Left renal cortex interstitium (tissue), 4 donors: ENCODE data around the gene PACRG. TPM values are rescaled to one million over a fixed set of nuclear protein-coding genes. Genes with fewer than 3 reads are reported as not detected.

ENCODE experiments used
- DNase-seq, 4 donors: peaks; one replicate each; pipeline ENCODE4 v3.0.0-alpha.2; 2013; ENCODE audit warnings: low read depth in 4 of 4, low spot score in 2 of 4, missing footprints in 1 of 4
- polyA plus RNA-seq, 4 donors: library from polyadenylated mRNA; unstranded; fragments of 120-200 nt; gene quantifications; one replicate each; pipeline ENCODE4 v1.2.1, GENCODE V29; 2013; ENCODE audit not compliant: insufficient read length in 4 of 4

PACRG gene
- polyA plus RNA-seq, 4 donors: 13.7 to 20.1 (median 15.1) TPM

- no peak for DNase-seq
Measured at GRCh38 chr6:162921510-162922040, 193.8 kb downstream of the PACRG start.

- DNase-seq: no peak
Measured at GRCh38 chr6:162922563-162923166, 194.9 kb downstream of the PACRG start.

- DNase-seq: no peak
Measured at GRCh38 chr6:162934844-162935243, 207.1 kb downstream of the PACRG start.

GRCh38 chr6:162940426-162940825, 212.7 kb downstream of the PACRG start:
- no peak for DNase-seq

GRCh38 chr6:162941128-162941527, 213.4 kb downstream of the PACRG start:
- DNase-seq: no peak

GRCh38 chr6:162942866-162943265, 215.1 kb downstream of the PACRG start:
- no peak for DNase-seq

GRCh38 chr6:162943369-162943768, 215.6 kb downstream of the PACRG start:
- no peak for DNase-seq

GRCh38 chr6:162951164-162951743, 223.5 kb downstream of the PACRG start:
- DNase-seq: no peak

GRCh38 chr6:162952423-162952822, 224.6 kb downstream of the PACRG start:
- DNase-seq: no peak

- no peak for DNase-seq
Measured at GRCh38 chr6:162957062-162957461, 229.3 kb downstream of the PACRG start.

- no peak for DNase-seq
Measured at GRCh38 chr6:162960679-162961457, 233.1 kb downstream of the PACRG start.

GRCh38 chr6:162962093-162962492, 234.3 kb downstream of the PACRG start:
- no peak for DNase-seq

- DNase-seq: no peak
Measured at GRCh38 chr6:162963861-162964260, 236.1 kb downstream of the PACRG start.

- DNase-seq: no peak
Measured at GRCh38 chr6:162964488-162965140, 236.8 kb downstream of the PACRG start.

GRCh38 chr6:162965366-162965765, 237.6 kb downstream of the PACRG start:
- no peak for DNase-seq

GRCh38 chr6:162970246-162970645, 242.5 kb downstream of the PACRG start:
- DNase-seq: no peak

GRCh38 chr6:162971356-162971755, 243.6 kb downstream of the PACRG start:
- DNase-seq: no peak

GRCh38 chr6:162973151-162973872, 245.5 kb downstream of the PACRG start:
- DNase-seq: peak; percentile 52 to 70 (median 65)

GRCh38 chr6:162973980-162974379, 246.2 kb downstream of the PACRG start:
- DNase-seq: no peak

- no peak for DNase-seq
Measured at GRCh38 chr6:162974685-162975084, 246.9 kb downstream of the PACRG start.
